ENCODE data around the gene RAPGEF5. TPM values are rescaled to one million over a fixed set of nuclear protein-coding genes. Genes with fewer than 3 reads are reported as not detected.
A peak's percentile ranks its signal among the peaks of the same experiment; 100 is the strongest.

Gene RAPGEF5
- polyA plus RNA-seq, 1 donor (not counting 4 experiments of a cell fraction or from before 2014, with no cell fraction given), result 2.1 TPM

DNA sequence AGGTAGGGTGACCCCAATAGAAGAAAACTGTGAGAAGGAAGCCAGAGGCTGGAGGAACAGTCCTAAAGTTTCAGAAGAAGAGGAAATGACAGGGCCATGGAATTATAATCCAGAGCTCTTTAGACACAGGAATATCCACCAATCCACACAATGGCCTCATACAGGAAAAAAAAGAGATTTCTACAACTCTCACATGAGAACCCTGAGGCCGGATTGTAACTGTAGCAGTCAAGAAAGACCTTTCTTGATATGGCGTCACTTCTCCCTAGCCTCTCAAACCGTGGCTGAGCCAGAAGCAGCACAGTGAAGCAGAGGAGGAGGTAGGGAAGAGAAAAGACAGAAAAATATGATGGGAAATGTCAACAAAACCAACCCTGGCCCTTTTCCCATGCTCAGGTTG is 76.9 kb downstream of the RAPGEF5 start:
- TF ChIP-seq, protein P1, sequence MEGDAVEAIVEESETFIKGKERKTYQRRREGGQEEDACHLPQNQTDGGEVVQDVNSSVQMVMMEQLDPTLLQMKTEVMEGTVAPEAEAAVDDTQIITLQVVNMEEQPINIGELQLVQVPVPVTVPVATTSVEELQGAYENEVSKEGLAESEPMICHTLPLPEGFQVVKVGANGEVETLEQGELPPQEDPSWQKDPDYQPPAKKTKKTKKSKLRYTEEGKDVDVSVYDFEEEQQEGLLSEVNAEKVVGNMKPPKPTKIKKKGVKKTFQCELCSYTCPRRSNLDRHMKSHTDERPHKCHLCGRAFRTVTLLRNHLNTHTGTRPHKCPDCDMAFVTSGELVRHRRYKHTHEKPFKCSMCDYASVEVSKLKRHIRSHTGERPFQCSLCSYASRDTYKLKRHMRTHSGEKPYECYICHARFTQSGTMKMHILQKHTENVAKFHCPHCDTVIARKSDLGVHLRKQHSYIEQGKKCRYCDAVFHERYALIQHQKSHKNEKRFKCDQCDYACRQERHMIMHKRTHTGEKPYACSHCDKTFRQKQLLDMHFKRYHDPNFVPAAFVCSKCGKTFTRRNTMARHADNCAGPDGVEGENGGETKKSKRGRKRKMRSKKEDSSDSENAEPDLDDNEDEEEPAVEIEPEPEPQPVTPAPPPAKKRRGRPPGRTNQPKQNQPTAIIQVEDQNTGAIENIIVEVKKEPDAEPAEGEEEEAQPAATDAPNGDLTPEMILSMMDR (optimal IDR thresholded peaks at IDR 0.05 in 1 of 3, IDR thresholded peaks at IDR 0.05 in 1 of 3, conservative IDR thresholded peaks at IDR 0.05 in 1 of 3; ENCODE audit: extremely low read depth in 1 of 3, insufficient read depth in 2 of 3, low read length in 3 of 3), result no peak
- TF ChIP-seq EZH2 (IDR thresholded peaks at IDR 0.05; ENCODE audit: low read length), result no peak
- peaks cover 12% of the 10 kb centered on the region for H3K4me1 ChIP-seq (ENCODE audit: control insufficient read depth, extremely low read depth, insufficient read depth, low read length)
- no peak for DNase-seq (ENCODE audit: low read depth, low spot score)
- dilution Hi-C loops (cut with MboI; ENCODE audit: extremely low pct_ligation_motif_present, low sequenced_read_pairs), result no loop called here
- no peaks in the 10 kb centered on the region for H4K20me1 ChIP-seq (ENCODE audit: control insufficient read depth, extremely low read depth, insufficient read depth, low read length)
- H3K27me3 ChIP-seq (ENCODE audit: control insufficient read depth, extremely low read depth, insufficient read depth, low read length), result no peaks in the 10 kb centered on the region
- FAIRE-seq, result peak; percentile 9
- no peak overlapping the region for H3K4me2 ChIP-seq (ENCODE audit: control insufficient read depth, extremely low read depth, insufficient read depth, low read depth, low read length)
- no peaks in the 10 kb centered on the region for H3K79me2 ChIP-seq (ENCODE audit: control insufficient read depth, insufficient read depth, low read length)
- H3K9ac ChIP-seq (ENCODE audit: control insufficient read depth, extremely low read depth, insufficient read depth, low read length), result no peak overlapping the region
- H3K36me3 ChIP-seq (ENCODE audit: control insufficient read depth in 2 of 2, extremely low read depth in 1 of 2, insufficient read depth in 2 of 2, low read length in 2 of 2), result no peaks in the 10 kb centered on the region
- H3K27ac ChIP-seq (ENCODE audit: control insufficient read depth, insufficient read depth, low read length), result no peak overlapping the region
- no peaks in the 10 kb centered on the region for H3K9me1 ChIP-seq (ENCODE audit: control insufficient read depth, extremely low read depth, insufficient read depth, low read length)
- no peaks in the 10 kb centered on the region for H3K9me3 ChIP-seq (ENCODE audit: control insufficient read depth, low read depth, low read length)
- no peak overlapping the region for H3K4me3 ChIP-seq (ENCODE audit: control insufficient read depth in 2 of 3, extremely low read depth in 1 of 3, insufficient read depth in 2 of 3, low read depth in 1 of 3, low read length in 3 of 3)
- H2AFZ ChIP-seq (ENCODE audit: control insufficient read depth, low read length), result no peak overlapping the region

DNA sequence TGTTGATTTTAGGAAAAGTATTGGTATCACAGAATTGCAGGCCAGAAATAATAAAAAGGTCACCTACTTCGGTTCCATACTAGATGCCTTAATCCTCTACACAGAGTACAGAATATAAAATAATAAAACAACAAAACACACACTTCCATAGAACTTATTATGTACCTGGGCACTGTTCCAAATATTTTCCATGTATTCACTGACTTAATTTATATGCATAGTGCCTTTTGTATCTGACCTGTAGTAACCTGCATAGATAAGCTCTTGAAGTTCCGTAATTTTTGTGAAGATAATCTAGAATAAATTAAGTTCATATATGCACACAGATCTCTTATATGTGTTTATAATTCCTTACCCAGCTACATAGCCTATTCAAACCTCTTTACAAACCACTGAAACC is 78.3 kb downstream of the RAPGEF5 start:
- no peak overlapping the region for H3K4me2 ChIP-seq (ENCODE audit: control insufficient read depth, extremely low read depth, insufficient read depth, low read depth, low read length)
- TF ChIP-seq EZH2 (IDR thresholded peaks at IDR 0.05; ENCODE audit: low read length), result no peak
- TF ChIP-seq, protein P1 (optimal IDR thresholded peaks at IDR 0.05 in 1 of 3, IDR thresholded peaks at IDR 0.05 in 1 of 3, conservative IDR thresholded peaks at IDR 0.05 in 1 of 3; ENCODE audit: extremely low read depth in 1 of 3, insufficient read depth in 2 of 3, low read length in 3 of 3), result no peak
- no peaks in the 10 kb centered on the region for H4K20me1 ChIP-seq (ENCODE audit: control insufficient read depth, extremely low read depth, insufficient read depth, low read length)
- H3K27me3 ChIP-seq (ENCODE audit: control insufficient read depth, extremely low read depth, insufficient read depth, low read length), result no peaks in the 10 kb centered on the region
- DNase-seq (ENCODE audit: low read depth, low spot score) (no peak), FAIRE-seq (no peak)
- H3K79me2 ChIP-seq (ENCODE audit: control insufficient read depth, insufficient read depth, low read length), result no peaks in the 10 kb centered on the region
- H3K36me3 ChIP-seq (ENCODE audit: control insufficient read depth in 2 of 2, extremely low read depth in 1 of 2, insufficient read depth in 2 of 2, low read length in 2 of 2), result no peaks in the 10 kb centered on the region
- H3K9ac ChIP-seq (ENCODE audit: control insufficient read depth, extremely low read depth, insufficient read depth, low read length), result no peak overlapping the region
- no peaks in the 10 kb centered on the region for H3K9me3 ChIP-seq (ENCODE audit: control insufficient read depth, low read depth, low read length)
- H3K4me3 ChIP-seq (ENCODE audit: control insufficient read depth in 2 of 3, extremely low read depth in 1 of 3, insufficient read depth in 2 of 3, low read depth in 1 of 3, low read length in 3 of 3), result no peak overlapping the region
- dilution Hi-C loops (cut with MboI; ENCODE audit: extremely low pct_ligation_motif_present, low sequenced_read_pairs), result no loop called here
- no peak overlapping the region for H2AFZ ChIP-seq (ENCODE audit: control insufficient read depth, low read length)
- H3K27ac ChIP-seq (ENCODE audit: control insufficient read depth, insufficient read depth, low read length), result no peak overlapping the region
- no peaks in the 10 kb centered on the region for H3K9me1 ChIP-seq (ENCODE audit: control insufficient read depth, extremely low read depth, insufficient read depth, low read length)
- peaks cover 12% of the 10 kb centered on the region for H3K4me1 ChIP-seq (ENCODE audit: control insufficient read depth, extremely low read depth, insufficient read depth, low read length)

Measured in keratinocyte (primary cell).